B cell (primary cell): ENCODE measurements around the gene BAIAP3. TPM values are rescaled to one million over a fixed set of nuclear protein-coding genes. Genes with fewer than 3 reads are reported as not detected.

Experiments used
- ATAC-seq: fragments of 200-7000 bp; cut with Tn5 transposase; one replicate; pipeline ENCODE4 v1.10.0; 2021; ENCODE audit warnings: low read depth, mild to moderate bottlenecking, moderate number of reproducible peaks, moderate library complexity
- CTCF ChIA-PET: fragments of 350-600 bp; sonication (Branson Sonifier 250); formaldehyde crosslinking; loops from one replicate; lab custom pipeline; 2021; ENCODE audit warnings: antibody characterized with exemption, inconsistent platforms; lab: Charles Lee
- POLR2A ChIA-PET: fragments of 350-600 bp; sonication (Branson Sonifier 250); formaldehyde crosslinking; loops from one replicate; lab custom pipeline; 2021; ENCODE audit warnings: antibody characterized with exemption; lab: Charles Lee
- DNase-seq: peaks from one replicate; pipeline ENCODE4 v3.0.0; 2013
- H2AFZ ChIP-seq: 2 replicates; pipeline ENCODE4 v1.6.1; 2012; ENCODE audit warnings: mild to moderate bottlenecking, low read depth, low read length; ENCODE audit not compliant: insufficient read depth, poor library complexity, severe bottlenecking
- H3K27ac ChIP-seq, 2 donors: 1 replicate in 1 of 2; 2 replicates in 1 of 2; pipeline ENCODE4 v1.5.1; 2012 to 2013; ENCODE audit warnings: low read length in 2 of 2, mild to moderate bottlenecking in 2 of 2, moderate library complexity in 1 of 2
- H3K27me3 ChIP-seq, 4 experiments: fragments of 200-600 bp in 1 of 4; sonication (generic) in 1 of 4; replicated peaks in 1 of 4; 1 replicate in 2 of 4; 2 replicates in 2 of 4; pipeline versions ENCODE4 v1.6.1 to v1.7.0; 2013 to 2016; ENCODE audit warnings: low read length in 3 of 4, mild to moderate bottlenecking in 2 of 4, mixed read lengths in 1 of 4, moderate library complexity in 1 of 4; ENCODE audit not compliant: insufficient read depth in 4 of 4, control insufficient read depth in 3 of 4; ENCODE audit errors: control extremely low read depth in 1 of 4
- H3K36me3 ChIP-seq, 2 experiments: replicated peaks in 1 of 2; 1 replicate in 1 of 2; 2 replicates in 1 of 2; pipeline versions ENCODE4 v1.6.1 to v1.7.1; 2013; ENCODE audit warnings: low read length in 1 of 2; ENCODE audit not compliant: insufficient read depth in 2 of 2, control insufficient read depth in 1 of 2; ENCODE audit errors: control extremely low read depth in 1 of 2, extremely low read depth in 1 of 2
- H3K4me1 ChIP-seq, 2 donors: fragments of 200-600 bp in 1 of 2; sonication (generic) in 1 of 2; 1 replicate in 1 of 2; 2 replicates in 1 of 2; pipeline versions ENCODE4 v1.5.1 to v1.6.1; 2013 to 2017; ENCODE audit warnings: low read length in 2 of 2; ENCODE audit not compliant: control insufficient read depth in 2 of 2, insufficient read depth in 2 of 2
- H3K4me2 ChIP-seq: replicated peaks from 2 replicates; pipeline ENCODE3; 2012; ENCODE audit warnings: mild to moderate bottlenecking, low read depth, low read length; ENCODE audit not compliant: poor library complexity, severe bottlenecking
- H3K4me3 ChIP-seq, 5 experiments: fragments of 200-600 bp in 1 of 5; sonication (generic) in 1 of 5; 1 replicate in 3 of 5; 2 replicates in 2 of 5; pipeline versions ENCODE4 v1.5.1 to v1.7.0; 2011 to 2016; ENCODE audit warnings: low read length in 4 of 5, mild to moderate bottlenecking in 4 of 5, low read depth in 2 of 5, control low read depth in 1 of 5, moderate library complexity in 1 of 5; ENCODE audit not compliant: insufficient read depth in 1 of 5; ENCODE audit errors: control extremely low read depth in 1 of 5, extremely low read depth in 1 of 5
- H3K79me2 ChIP-seq: fragments of 200-600 bp; sonication (generic); one replicate; pipeline ENCODE4 v1.6.0; 2016; ENCODE audit warnings: low read length; ENCODE audit not compliant: control insufficient read depth, insufficient read depth
- H3K9ac ChIP-seq: fragments of 200-600 bp; sonication (generic); 2 replicates; pipeline ENCODE4 v1.6.1; 2017; ENCODE audit warnings: mild to moderate bottlenecking, low read length, moderate library complexity
- H3K9me3 ChIP-seq, 3 donors: one replicate each; pipeline versions ENCODE4 v1.6.1 to v1.7.1; 2013; ENCODE audit warnings: low read length in 2 of 3; ENCODE audit not compliant: control insufficient read depth in 2 of 3, insufficient read depth in 1 of 3; ENCODE audit errors: control extremely low read depth in 1 of 3
- H4K20me1 ChIP-seq: 2 replicates; pipeline ENCODE4 v1.6.0; 2012; ENCODE audit warnings: mild to moderate bottlenecking, low read length; ENCODE audit not compliant: insufficient read depth, control insufficient read depth, poor library complexity, severe bottlenecking
- H3K27ac Mint-ChIP-seq: one replicate; pipeline ENCODE4 v1.8.0; 2021; ENCODE audit warnings: mixed read lengths
- H3K27me3 Mint-ChIP-seq: one replicate; pipeline ENCODE4 v1.8.0; 2021; ENCODE audit warnings: mixed read lengths
- H3K4me1 Mint-ChIP-seq: one replicate; pipeline ENCODE4 v1.8.0; 2021; ENCODE audit warnings: mixed read lengths
- H3K4me3 Mint-ChIP-seq: one replicate; pipeline ENCODE4 v1.8.0; 2021; ENCODE audit warnings: mixed read lengths
- H3K9me3 Mint-ChIP-seq: one replicate; pipeline ENCODE4 v1.8.0; 2022; ENCODE audit warnings: mixed read lengths; ENCODE audit not compliant: insufficient read depth
- CTCF ChIP-seq: fragments of 200-600 bp; IDR thresholded peaks from one replicate; pipeline ENCODE4 v1.8.0; 2022; ENCODE audit warnings: antibody characterized with exemption, mild to moderate bottlenecking
- EZH2 ChIP-seq: IDR thresholded peaks from 2 replicates; pipeline ENCODE4 v1.6.1; 2012; ENCODE audit warnings: borderline replicate concordance, low read depth, mild to moderate bottlenecking, moderate library complexity, low read length; ENCODE audit not compliant: insufficient read depth, poor library complexity, severe bottlenecking
- WGBS: methylation state at CpG from one replicate; pipeline ENCODE4 v1.1.5; 2013; ENCODE audit warnings: missing lambda C conversion rate; ENCODE audit not compliant: insufficient coverage; 5-methylcytosine and 5-hydroxymethylcytosine counted together
- intact Hi-C: fragments of 100-400 bp; cut with micrococcal nuclease; formaldehyde crosslinking; loops from one replicate; pipeline ENCODE4 v1.10.0; 2022
- polyA plus RNA-seq: library from polyadenylated mRNA; depleted of rRNA; stranded (reverse); fragments of >200 nt; gene quantifications from 2 replicates; pipeline ENCODE4 v1.2.3, GENCODE V29; 2012
- total RNA-seq, 2 donors: library from RNA; stranded (reverse); fragments of 120-200 nt in 1 of 2; gene quantifications; 1 replicate in 1 of 2; 2 replicates in 1 of 2; pipeline versions ENCODE4 v1.2.3 to v1.2.4, GENCODE V29; 2013 to 2022

BAIAP3 gene
- total and polyA plus RNA-seq, 2 donors (not counting 1 experiment from before 2014, with no cell fraction given): 119 to 130 TPM

GRCh38 chr16:1366712-1367299 lies 33.4 kb downstream of the BAIAP3 start:
- no peaks in the 10 kb centered on the region for H3K4me1 ChIP-seq
- peaks cover 39% of the 10 kb centered on the region for H4K20me1 ChIP-seq
- H3K79me2 ChIP-seq: peaks cover 12% of the 10 kb centered on the region
- H2AFZ ChIP-seq: no peak overlapping the region
- no peak overlapping the region for H3K9ac ChIP-seq
- Mint-ChIP-seq H3K27ac (no peak overlapping the region), H3K4me1 (peaks cover 2% of the 10 kb centered on the region), H3K4me3 (no peak overlapping the region), H3K27me3 (no peaks in the 10 kb centered on the region), H3K9me3 (no peaks in the 10 kb centered on the region)
- no peak overlapping the region for H3K4me3 ChIP-seq
- peaks cover 0 to 2% (median 0%) of the 10 kb centered on the region in 3 donors for H3K9me3 ChIP-seq
- H3K4me2 ChIP-seq: no peak overlapping the region
- CTCF ChIA-PET: no interaction called here
- no peak for TF ChIP-seq EZH2
- no peak for TF ChIP-seq CTCF
- no peaks in the 10 kb centered on the region for H3K27me3 ChIP-seq
- intact Hi-C loops: no loop called here
- 98% methylated on average over 24 of the region's 24 CpGs for WGBS
- ATAC-seq: no peak
- H3K36me3 ChIP-seq: peaks cover 0 to 56% of the 10 kb centered on the region in 2 experiments
- POLR2A ChIA-PET: no interaction called here
- DNase-seq: no peak
- no peak overlapping the region for H3K27ac ChIP-seq

DNA sequence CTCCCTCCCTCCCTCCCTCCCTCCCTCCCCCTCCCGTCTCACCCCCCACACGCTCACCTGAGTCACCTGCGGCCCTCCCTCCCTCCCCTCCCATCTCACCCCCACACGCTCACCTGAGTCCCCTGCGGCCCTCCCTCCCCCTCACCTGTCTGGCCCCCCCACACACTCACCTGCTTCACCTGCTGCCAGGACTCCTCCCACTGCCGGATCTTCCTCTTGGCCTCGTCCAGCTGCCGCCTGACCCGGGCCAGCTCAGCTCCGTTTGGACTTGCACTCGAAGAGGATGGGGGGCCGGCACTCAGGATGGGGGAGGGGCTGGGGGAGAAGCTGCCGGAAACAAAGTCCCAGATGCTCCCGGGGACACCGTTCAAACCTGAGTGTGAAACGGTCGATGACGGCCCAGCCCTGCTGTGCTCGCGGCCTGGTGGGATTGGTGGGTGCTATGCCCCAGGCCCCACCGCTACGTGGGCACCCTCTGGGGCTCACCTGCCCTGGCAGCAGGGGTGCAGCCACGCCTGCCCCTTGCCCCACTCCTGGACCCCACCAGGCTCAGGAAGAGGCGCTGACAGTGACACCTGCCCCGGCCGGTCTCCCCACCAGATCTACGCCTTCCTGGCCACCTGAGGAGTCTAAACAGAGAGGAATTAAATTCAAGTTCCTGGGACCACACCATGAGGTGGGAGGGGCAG lies 34.2 kb downstream of the BAIAP3 start:
- H3K36me3 ChIP-seq: peaks cover 0 to 48% of the 10 kb centered on the region in 2 experiments
- WGBS: 97% methylated on average over 18 of the region's 27 CpGs
- H3K79me2 ChIP-seq: peaks cover 4% of the 10 kb centered on the region
- H3K4me1 ChIP-seq: no peaks in the 10 kb centered on the region
- H2AFZ ChIP-seq: no peak overlapping the region
- H3K4me3 ChIP-seq: no peak overlapping the region
- peaks cover 0 to 2% (median 0%) of the 10 kb centered on the region in 3 donors for H3K9me3 ChIP-seq
- CTCF ChIA-PET: no interaction called here
- Mint-ChIP-seq H3K27me3 (no peaks in the 10 kb centered on the region), H3K4me1 (peaks cover 2% of the 10 kb centered on the region), H3K9me3 (no peaks in the 10 kb centered on the region), H3K27ac (no peak overlapping the region), H3K4me3 (no peak overlapping the region)
- H4K20me1 ChIP-seq: peaks cover 30% of the 10 kb centered on the region
- no peak for ATAC-seq
- no peak for DNase-seq
- no peaks in the 10 kb centered on the region for H3K27me3 ChIP-seq
- H3K4me2 ChIP-seq: no peak overlapping the region
- no peak overlapping the region for H3K27ac ChIP-seq
- H3K9ac ChIP-seq: no peak overlapping the region
- no peak for TF ChIP-seq EZH2
- no peak for TF ChIP-seq CTCF
- intact Hi-C loops: no loop called here
- POLR2A ChIA-PET: no interaction called here
